ENCODE results near the gene SMAD3.

GRCh38 chr15:67224889-67225288 lies 159.5 kb downstream of the SMAD3 start:
- TF ChIP-seq CTCF (conservative IDR thresholded peaks at IDR 0.05; ENCODE audit: low read depth, low read length) (no peak), RAD21 (IDR thresholded peaks at IDR 0.05; ENCODE audit: low read length) (no peak), POLR2A (IDR thresholded peaks at IDR 0.05; ENCODE audit: low read depth, low read length) (no peak), USF2 (IDR thresholded peaks at IDR 0.05; ENCODE audit: low read depth, low read length) (no peak)
